ENCODE results near the gene TTC21A.

The TTC21A gene

DNA sequence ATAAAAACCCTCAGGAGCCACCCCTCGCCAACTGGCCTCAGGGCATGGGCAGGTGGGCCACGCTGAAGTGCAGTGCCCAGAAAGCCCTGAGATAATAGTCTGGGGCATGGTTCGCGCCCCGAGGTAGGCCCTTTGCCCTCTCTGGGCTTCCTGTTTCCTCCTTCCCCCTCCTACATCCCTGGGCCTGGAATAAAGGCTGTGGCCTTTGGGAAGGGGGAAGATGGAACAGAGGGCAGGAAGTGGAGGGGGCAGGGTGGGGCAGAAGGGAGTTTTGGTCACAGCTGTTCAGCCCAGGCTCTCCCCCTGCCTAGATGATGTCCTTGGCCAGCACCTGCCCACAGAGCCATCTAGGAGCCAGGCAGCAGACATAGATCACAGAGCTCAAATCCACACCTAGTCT is 34.6 kb downstream of the TTC21A start:
- no peak overlapping the region for H3K9ac ChIP-seq (ENCODE audit: low read length)
- H3K9me3 ChIP-seq (ENCODE audit: low read length), result no peaks in the 10 kb centered on the region
- peaks cover 50% of the 10 kb centered on the region for H3K36me3 ChIP-seq (ENCODE audit: insufficient read depth, low read length)
- H3K4me1 ChIP-seq (ENCODE audit: insufficient read depth, low read length), result peaks cover 48% of the 10 kb centered on the region
- no peaks in the 10 kb centered on the region for H3K27me3 ChIP-seq (ENCODE audit: control insufficient read depth in 1 of 2, insufficient read depth in 2 of 2, low read length in 2 of 2)
- no peak overlapping the region for H3K4me3 ChIP-seq (ENCODE audit: low read depth in 1 of 2, low read length in 2 of 2)
- H3K27ac ChIP-seq (ENCODE audit: low read depth, low read length), result no peak overlapping the region

DNA sequence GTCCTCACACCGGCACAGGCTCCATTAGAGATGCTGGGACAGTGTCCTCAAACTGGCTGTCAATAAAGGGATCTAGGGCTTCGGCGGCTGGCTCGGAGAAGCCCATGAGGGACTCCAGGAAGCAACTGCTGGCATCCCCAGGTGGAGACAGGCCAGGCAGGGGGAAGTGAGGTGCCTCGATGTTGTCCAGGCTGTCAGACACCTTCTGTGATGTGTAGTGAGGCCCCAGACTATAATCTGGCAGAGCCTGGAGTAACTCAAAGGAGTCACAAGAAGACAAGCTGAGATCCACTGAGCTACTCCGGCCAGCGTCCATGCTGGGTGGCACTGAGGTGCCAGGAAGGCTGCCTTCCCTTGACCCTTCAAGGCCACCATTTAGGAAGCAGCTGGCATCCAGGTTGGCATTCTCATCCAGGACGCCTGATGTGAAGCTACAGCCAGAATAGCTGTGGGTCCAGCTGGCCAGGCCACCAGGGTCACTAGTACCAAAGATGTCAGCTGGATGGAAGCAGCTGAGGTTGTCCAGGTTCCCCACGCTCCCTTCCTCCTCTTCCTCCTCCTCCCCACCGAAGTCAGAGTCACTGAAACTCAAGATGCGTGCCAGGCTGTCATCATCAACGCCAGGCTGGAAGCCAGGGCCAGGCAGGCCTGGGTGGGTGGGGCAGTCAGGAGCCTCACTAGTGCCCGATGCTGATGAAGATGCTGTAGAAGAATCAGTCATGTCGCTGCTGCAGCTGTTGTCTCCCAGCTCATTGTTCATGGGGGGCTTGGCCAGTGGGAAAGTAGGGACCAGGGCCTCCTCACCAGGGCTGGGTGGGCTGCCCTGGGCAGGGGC is 35.8 kb downstream of the TTC21A start:
- Histone ChIP-seq H3K4me1 (ENCODE audit: insufficient read depth, low read length) (peaks cover 60% of the 10 kb centered on the region), H3K36me3 (ENCODE audit: insufficient read depth, low read length) (peaks cover 50% of the 10 kb centered on the region), H3K9me3 (ENCODE audit: low read length) (no peaks in the 10 kb centered on the region), H3K27ac (ENCODE audit: low read depth, low read length) (no peak overlapping the region), H3K27me3 (ENCODE audit: control insufficient read depth in 1 of 2, insufficient read depth in 2 of 2, low read length in 2 of 2) (no peaks in the 10 kb centered on the region), H3K4me3 (ENCODE audit: low read depth in 1 of 2, low read length in 2 of 2) (no peak overlapping the region), H3K9ac (ENCODE audit: low read length) (no peak overlapping the region)

DNA sequence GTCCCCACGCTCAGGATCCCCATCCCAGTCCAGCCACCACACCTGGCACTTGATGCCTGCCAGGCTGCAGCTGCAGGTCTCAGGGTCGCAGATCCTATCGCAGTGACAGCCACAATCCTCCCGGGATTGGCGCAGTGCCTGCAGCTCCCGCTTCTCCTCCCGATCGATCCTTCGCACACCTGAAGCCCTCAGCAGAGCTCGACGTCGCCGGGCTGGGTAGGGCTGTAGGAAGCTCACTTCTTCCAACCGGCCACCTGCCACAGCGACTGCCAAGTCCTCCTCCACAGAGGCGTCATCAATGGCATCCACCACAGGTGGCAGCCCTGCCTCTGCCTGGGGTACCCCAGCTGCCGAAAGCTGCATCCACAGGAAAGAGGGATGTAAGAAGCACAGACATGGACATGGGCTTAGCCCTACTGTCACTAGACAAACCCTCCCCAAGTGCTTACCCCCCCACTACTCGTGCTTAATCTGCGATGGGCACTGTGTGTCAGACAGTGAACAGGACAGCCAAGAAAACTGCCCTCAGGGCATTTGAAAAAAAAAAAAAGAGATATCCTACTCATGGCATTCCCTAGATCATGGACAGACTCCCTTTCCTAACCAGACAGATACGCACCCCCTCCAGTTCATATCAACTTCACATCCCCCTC is 36.7 kb downstream of the TTC21A start:
- H3K9me3 ChIP-seq (ENCODE audit: low read length), result no peaks in the 10 kb centered on the region
- peaks cover 50% of the 10 kb centered on the region for H3K36me3 ChIP-seq (ENCODE audit: insufficient read depth, low read length)
- no peak overlapping the region for H3K27ac ChIP-seq (ENCODE audit: low read depth, low read length)
- H3K27me3 ChIP-seq (ENCODE audit: control insufficient read depth in 1 of 2, insufficient read depth in 2 of 2, low read length in 2 of 2), result no peaks in the 10 kb centered on the region
- H3K4me1 ChIP-seq (ENCODE audit: insufficient read depth, low read length), result peaks cover 62% of the 10 kb centered on the region
- H3K4me3 ChIP-seq (ENCODE audit: low read depth in 1 of 2, low read length in 2 of 2), result no peak overlapping the region
- no peak overlapping the region for H3K9ac ChIP-seq (ENCODE audit: low read length)

DNA sequence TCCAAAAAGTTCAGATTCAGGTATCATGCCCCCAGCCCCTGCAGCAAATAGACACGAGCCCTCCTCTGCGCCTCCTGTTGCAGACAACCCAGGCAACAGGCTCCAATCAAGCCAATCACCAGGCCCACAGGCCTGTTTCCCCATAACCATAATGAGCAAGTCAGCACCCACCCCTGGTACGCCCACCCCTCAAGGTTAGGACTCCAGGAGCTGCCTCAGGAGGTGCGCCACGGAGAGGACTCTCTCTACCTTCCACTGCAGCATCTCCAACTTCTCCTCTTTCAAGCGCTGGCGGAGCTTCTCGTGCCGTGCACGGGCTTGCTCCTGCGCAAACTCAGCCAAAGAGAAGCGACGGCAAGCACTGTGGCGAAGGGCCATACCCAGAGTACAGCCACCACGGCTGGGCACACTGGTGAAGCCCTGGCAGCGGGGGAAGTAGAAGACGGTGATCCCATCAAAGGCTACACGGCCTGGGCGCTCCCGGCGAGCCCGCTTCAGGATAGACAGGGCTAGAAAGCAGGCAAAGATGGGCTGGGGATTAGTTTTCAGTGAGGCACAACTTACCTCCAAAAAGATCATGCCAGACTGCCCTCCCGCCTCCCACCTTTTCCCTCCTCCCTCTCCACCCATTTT is 37.4 kb downstream of the TTC21A start:
- H3K4me1 ChIP-seq (ENCODE audit: insufficient read depth, low read length), result peaks cover 62% of the 10 kb centered on the region
- H3K36me3 ChIP-seq (ENCODE audit: insufficient read depth, low read length), result peaks cover 50% of the 10 kb centered on the region
- no peak overlapping the region for H3K4me3 ChIP-seq (ENCODE audit: low read depth in 1 of 2, low read length in 2 of 2)
- no peak overlapping the region for H3K9ac ChIP-seq (ENCODE audit: low read length)
- H3K9me3 ChIP-seq (ENCODE audit: low read length), result no peaks in the 10 kb centered on the region
- no peaks in the 10 kb centered on the region for H3K27me3 ChIP-seq (ENCODE audit: control insufficient read depth in 1 of 2, insufficient read depth in 2 of 2, low read length in 2 of 2)
- no peak overlapping the region for H3K27ac ChIP-seq (ENCODE audit: low read depth, low read length)

DNA sequence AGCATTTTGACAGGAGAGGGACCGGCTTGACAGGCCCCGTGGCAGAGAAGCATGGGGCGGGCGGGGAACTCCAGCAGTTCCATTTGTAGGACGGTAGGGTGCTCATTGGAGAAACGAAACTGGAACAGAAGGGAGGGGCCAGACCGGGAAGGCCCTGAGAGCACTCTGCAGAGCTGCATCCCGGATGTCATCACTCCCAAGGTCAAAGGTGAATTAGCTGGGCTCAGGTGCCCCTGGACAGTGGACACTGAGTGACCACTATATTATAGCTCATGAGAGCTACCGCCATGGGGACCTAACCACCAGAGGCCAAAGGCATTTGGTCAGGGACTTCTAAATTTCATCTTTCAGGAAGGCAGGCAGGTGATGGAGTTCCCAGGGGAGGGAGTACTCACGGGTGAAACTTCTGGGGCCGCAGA is 38.6 kb downstream of the TTC21A start:
- Histone ChIP-seq H3K27me3 (ENCODE audit: control insufficient read depth in 1 of 2, insufficient read depth in 2 of 2, low read length in 2 of 2) (no peaks in the 10 kb centered on the region), H3K9me3 (ENCODE audit: low read length) (no peaks in the 10 kb centered on the region), H3K9ac (ENCODE audit: low read length) (peak overlapping the region; percentile 15), H3K4me3 (ENCODE audit: low read depth in 1 of 2, low read length in 2 of 2) (no peak overlapping the region), H3K27ac (ENCODE audit: low read depth, low read length) (peak overlapping the region; percentile 80), H3K4me1 (ENCODE audit: insufficient read depth, low read length) (peaks cover 64% of the 10 kb centered on the region), H3K36me3 (ENCODE audit: insufficient read depth, low read length) (peaks cover 50% of the 10 kb centered on the region)

DNA sequence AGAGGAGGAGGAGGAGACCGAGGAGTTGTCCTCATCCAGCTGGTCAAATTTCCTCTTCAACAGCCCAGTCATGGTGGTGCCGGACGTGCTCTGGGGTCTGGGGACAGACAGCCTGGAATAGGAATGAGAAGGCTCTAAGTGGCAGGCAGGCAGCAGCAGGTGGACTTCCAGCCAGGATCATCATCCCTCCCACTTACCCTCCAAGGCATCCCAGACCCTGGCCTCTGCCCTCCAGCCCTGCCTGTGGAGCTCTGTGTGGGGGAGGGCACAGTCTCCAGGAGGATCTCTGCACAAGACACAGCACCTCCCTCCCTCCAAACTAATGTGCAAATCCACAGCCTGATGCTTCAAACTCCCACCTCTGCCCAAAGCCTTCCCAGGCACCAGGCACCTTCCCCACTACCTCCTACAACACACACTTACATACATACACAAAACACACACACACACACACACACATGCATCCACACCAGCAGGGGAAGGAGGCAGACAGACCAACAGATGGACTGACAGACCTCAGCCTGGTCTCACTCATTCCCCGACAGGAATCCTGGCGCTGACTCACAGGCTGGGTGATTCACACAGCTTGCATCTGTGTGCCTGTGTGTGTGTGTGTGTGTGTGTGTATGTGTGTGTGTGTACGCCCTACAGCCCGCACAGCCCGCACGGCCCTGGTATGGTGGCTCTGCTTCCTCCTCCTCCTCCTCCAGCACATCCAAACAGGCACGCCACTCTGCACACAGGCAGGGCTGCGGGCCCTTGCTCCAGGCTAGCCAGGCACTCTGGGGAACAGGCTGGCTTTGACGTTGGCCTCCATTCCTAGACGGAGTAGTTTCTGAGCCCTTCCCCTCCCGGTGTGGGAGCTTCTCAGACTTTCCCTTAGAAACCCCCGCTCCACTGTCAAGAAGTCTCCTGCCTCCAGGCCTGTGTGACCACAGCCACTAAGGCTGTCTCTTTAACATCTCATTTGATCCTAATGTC is 39.4 kb downstream of the TTC21A start:
- Histone ChIP-seq H3K4me3 (ENCODE audit: low read depth in 1 of 2, low read length in 2 of 2) (peak overlapping the region; percentile 20 to 43), H3K36me3 (ENCODE audit: insufficient read depth, low read length) (peaks cover 44% of the 10 kb centered on the region), H3K9ac (ENCODE audit: low read length) (peak overlapping the region; percentile 15), H3K4me1 (ENCODE audit: insufficient read depth, low read length) (peaks cover 65% of the 10 kb centered on the region), H3K27me3 (ENCODE audit: control insufficient read depth in 1 of 2, insufficient read depth in 2 of 2, low read length in 2 of 2) (no peaks in the 10 kb centered on the region), H3K9me3 (ENCODE audit: low read length) (no peaks in the 10 kb centered on the region), H3K27ac (ENCODE audit: low read depth, low read length) (peak overlapping the region; percentile 80)

DNA sequence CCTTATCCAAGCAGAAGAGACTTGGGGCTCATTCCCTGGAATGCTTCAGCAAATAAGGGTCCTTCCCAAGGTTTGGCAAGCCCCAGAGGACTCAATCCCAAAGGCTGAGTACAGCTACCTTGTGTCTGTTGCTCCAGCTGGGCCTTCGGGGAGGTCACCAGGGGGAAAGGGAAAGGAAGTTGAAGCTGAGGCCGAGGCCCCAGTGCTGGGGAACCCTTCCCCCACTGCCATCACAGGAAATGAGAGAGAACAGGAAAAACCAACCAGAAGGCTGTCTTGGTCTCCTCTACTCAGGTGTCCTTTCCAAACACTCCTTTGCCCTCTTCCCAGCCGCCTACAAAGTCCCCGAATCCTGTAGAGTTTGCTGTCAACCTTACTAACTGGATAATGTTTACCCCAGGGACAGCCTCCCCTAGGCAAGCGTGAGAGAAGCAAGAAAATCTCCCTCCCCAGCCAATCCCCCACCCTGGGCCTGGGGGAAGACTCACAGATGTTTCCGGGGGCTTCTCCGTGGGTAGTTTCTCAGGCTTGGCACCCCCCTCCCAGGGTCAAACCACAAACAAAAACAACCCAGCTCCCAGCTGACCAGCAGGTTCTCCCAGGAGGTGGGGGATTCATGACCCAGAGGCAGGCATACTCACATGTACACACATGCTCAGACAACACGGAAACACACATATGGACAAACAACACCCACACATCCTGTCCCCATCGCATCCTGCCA is 40.4 kb downstream of the TTC21A start:
- peaks cover 34% of the 10 kb centered on the region for H3K36me3 ChIP-seq (ENCODE audit: insufficient read depth, low read length)

DNA sequence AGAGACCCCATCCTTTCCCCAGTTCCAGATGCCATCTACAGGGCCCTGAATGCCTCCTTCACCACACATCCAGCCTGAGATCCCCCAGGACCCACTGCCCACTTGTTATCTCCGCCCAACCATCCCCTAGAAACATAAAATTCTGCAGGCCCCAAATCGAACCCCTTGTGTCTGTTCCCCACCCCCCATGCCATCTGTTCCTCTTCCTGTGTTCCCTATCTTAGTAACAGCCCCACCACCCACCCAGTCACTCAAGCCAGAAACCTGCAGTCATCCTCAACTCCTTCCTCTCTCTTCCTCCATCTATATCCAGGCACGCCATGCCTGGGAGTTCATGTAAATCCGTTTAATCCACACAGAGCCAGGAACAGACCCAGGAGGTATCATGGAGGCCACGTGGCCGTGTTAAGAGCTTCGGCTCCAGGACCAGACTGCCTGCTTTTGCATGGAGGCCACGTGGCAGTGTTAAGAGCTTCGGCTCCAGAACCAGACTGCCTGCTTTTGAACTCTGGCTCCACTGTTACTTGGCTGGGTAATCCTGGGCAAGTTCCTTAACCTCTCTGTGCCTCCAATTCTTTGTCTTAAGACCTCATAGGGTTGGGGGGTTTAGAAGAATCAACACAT is 41.1 kb downstream of the TTC21A start:
- H3K4me3 ChIP-seq (ENCODE audit: low read depth in 1 of 2, low read length in 2 of 2), result peak overlapping the region in 1 of 2 donors; percentile 20
- peak overlapping the region; percentile 26 for H3K9ac ChIP-seq (ENCODE audit: low read length)
- peaks cover 67% of the 10 kb centered on the region for H3K4me1 ChIP-seq (ENCODE audit: insufficient read depth, low read length)

More for the DNA sequence above, 40.4 kb downstream of the TTC21A start:
- Histone ChIP-seq H3K9me3 (ENCODE audit: low read length) (no peaks in the 10 kb centered on the region), H3K9ac (ENCODE audit: low read length) (peak overlapping the region; percentile 15), H3K27ac (ENCODE audit: low read depth, low read length) (peak overlapping the region; percentile 80), H3K4me3 (ENCODE audit: low read depth in 1 of 2, low read length in 2 of 2) (peak overlapping the region; percentile 20 to 43), H3K4me1 (ENCODE audit: insufficient read depth, low read length) (peaks cover 67% of the 10 kb centered on the region), H3K27me3 (ENCODE audit: control insufficient read depth in 1 of 2, insufficient read depth in 2 of 2, low read length in 2 of 2) (no peaks in the 10 kb centered on the region)

DNA sequence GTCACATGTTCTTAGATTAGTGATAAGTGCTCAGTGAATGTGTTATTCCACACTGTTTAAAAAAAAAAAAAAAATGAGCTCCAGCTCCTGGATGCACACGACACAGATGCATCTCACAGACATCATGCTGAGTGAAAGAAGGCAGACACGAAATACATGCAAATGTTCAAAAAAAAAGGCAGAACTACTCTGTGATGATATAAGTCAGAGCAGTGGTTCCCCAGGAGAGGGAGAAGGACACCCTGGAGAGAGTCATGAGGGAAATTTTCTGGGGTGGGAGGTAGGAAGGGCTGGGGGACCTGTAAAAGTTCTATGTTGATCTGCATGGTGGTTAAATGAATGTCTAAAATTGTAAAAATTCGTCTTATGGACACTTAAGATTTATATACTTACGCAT is 41.6 kb downstream of the TTC21A start:
- Histone ChIP-seq H3K9ac (ENCODE audit: low read length) (peak overlapping the region; percentile 26), H3K27ac (ENCODE audit: low read depth, low read length) (peak overlapping the region; percentile 35), H3K4me3 (ENCODE audit: low read depth in 1 of 2, low read length in 2 of 2) (peak overlapping the region in 1 of 2 donors; percentile 20)

More for the DNA sequence above, 41.1 kb downstream of the TTC21A start:
- Histone ChIP-seq H3K27ac (ENCODE audit: low read depth, low read length) (peak overlapping the region; percentile 47), H3K27me3 (ENCODE audit: control insufficient read depth in 1 of 2, insufficient read depth in 2 of 2, low read length in 2 of 2) (no peaks in the 10 kb centered on the region), H3K36me3 (ENCODE audit: insufficient read depth, low read length) (peaks cover 28% of the 10 kb centered on the region), H3K9me3 (ENCODE audit: low read length) (no peaks in the 10 kb centered on the region)

More for the DNA sequence above, 41.6 kb downstream of the TTC21A start:
- H3K27me3 ChIP-seq (ENCODE audit: control insufficient read depth in 1 of 2, insufficient read depth in 2 of 2, low read length in 2 of 2), result no peaks in the 10 kb centered on the region
- peaks cover 23% of the 10 kb centered on the region for H3K36me3 ChIP-seq (ENCODE audit: insufficient read depth, low read length)
- no peaks in the 10 kb centered on the region for H3K9me3 ChIP-seq (ENCODE audit: low read length)
- H3K4me1 ChIP-seq (ENCODE audit: insufficient read depth, low read length), result peaks cover 69% of the 10 kb centered on the region

Data from muscle layer of colon (tissue), 2 donors.